ENCODE measurements around the gene TAL2. TPM values are rescaled to one million over a fixed set of nuclear protein-coding genes. Genes with fewer than 3 reads are reported as not detected.
"Not testable (repeated sequence)": the region's sequence is repeated elsewhere in the genome, so short reads cannot be mapped to it uniquely, and the experiment has no call there.

Gene TAL2
- total RNA-seq, 1 experiment from 2014 or later, result not detected

- DNase-seq (ENCODE audit: low read depth), result no peak
Observed at GRCh38 chr9:105673850-105674387, 11.7 kb downstream of the TAL2 start.

- no peak for DNase-seq (ENCODE audit: low read depth)
Observed at GRCh38 chr9:105676351-105676923, 14.2 kb downstream of the TAL2 start.

GRCh38 chr9:105678163-105678562 lies 15.9 kb downstream of the TAL2 start:
- no peak for DNase-seq (ENCODE audit: low read depth)

DNA sequence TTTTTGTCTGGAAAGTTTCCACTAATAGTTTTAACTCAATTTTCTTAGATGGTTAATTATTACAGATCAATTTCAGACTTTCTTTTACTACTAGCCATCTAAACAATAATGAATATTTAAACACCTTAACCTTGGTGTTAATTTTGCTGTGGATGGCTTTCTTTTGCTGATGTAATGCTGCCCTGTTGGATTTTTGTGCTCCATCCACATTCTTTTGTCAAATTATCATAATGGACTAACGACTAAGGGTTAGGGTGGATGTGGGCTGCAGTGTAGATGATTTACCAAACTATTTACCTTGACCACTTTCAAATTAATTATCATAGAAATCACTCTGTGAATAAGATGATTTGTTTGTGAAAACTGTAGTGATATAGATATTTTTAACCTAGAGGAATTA lies 16.5 kb downstream of the TAL2 start:
- DNase-seq (ENCODE audit: low read depth), result no peak

DNA sequence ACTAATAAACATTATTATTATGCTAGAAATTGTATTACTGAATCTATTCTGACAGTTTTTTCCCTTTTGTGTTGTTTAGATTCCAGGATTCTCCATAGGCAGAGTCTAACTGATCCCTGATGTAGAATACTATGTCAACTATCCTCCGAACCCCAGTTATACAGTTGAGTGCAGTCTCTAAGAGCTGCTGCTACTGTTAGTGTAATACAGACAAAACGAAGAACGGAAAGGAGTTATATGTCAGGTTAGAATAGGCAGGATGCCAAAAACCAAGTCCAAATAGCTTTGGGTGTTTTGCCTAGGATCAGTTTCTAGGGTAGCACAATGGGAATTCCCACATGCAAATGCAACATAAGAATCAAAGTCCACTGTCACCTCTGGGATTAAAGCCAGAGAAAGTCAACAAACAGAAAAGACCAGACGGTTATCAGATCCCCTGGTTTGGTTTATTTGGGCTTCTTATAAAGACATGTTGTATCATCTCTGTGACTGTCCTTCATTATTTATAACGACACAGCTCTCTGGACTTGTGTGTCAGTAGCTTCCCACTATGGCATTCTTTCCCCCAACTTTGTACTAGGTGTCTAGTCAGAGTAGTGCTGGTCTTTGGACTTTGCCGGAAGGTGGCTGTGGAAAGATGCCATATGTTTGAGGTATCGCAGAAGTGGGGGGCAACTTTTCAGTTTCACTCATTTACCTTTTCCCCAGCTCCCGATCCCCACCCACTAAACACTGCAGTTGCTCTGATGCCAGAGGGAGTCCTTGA lies 17.2 kb downstream of the TAL2 start:
- no peak for DNase-seq (ENCODE audit: low read depth)

DNA sequence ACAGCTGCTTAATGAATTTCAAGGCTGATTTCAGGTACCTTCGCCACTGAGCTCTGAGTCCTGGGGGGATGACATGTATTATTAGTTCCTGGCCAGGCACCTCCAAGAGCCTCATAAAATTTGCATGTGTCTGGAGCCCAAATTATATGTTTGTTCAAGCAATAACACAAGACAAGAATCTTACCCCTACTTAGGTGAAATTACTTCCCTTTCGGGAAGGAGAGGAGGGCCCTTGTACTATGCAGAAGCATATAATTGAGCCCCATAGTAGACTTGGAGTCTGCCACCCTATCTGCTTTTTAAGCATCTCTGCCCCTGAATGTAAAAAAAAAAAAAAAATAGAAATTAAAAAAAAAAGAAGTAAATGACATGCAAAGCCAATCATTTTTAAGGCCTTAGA lies 19.1 kb downstream of the TAL2 start:
- no peak for DNase-seq (ENCODE audit: low read depth)

DNA sequence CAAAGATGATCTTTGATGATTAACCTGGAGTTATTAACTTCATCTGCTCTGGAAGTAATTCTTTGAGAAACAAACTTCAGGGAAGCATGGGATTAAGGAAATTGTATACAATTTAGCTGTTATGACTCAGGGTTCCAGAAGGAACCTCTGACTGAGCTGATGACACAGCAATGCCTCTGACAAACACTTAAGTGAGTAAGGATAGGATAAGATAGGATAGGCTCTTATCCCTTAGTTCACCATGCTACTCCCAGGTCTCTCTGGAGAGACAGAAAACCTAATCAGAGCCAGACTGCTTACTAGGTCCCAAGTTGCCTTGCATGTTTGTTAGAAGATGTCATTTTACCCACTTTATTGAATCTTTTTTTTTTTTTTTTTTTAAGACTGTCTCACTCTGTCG lies 19.5 kb downstream of the TAL2 start:
- peak; percentile 55 for DNase-seq (ENCODE audit: low read depth)

DNA sequence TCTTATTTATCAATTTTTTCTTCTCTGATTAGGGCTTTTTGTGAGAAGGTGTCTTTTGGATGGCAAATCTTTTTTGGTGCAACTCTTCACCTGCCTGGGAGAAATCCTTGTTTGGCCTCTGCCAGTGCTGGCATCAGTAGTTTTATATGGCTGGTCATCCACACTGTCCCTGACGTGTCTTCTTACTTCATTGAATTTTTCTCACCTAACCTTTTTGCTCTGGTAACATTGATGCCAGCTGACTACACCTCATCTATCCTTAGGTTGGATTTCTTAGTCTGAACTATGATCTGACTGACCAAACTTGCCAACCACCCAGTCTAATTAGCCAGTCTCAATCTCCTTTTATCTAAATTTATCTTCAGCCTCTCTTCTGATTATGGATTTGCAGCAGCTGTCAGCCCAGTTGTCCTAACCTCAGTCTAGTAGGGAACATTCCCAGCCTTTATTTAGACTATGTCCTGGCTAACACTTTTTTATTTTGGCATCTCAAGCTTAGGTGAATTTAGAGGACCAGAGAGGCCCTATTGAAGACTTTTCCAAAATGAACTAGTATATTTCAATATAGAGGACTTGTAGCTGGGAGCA lies 21.5 kb downstream of the TAL2 start:
- peak; percentile 25 for DNase-seq (ENCODE audit: low read depth)

- no peak for DNase-seq (ENCODE audit: low read depth)
Observed at GRCh38 chr9:105686936-105687335, 24.7 kb downstream of the TAL2 start.

DNA sequence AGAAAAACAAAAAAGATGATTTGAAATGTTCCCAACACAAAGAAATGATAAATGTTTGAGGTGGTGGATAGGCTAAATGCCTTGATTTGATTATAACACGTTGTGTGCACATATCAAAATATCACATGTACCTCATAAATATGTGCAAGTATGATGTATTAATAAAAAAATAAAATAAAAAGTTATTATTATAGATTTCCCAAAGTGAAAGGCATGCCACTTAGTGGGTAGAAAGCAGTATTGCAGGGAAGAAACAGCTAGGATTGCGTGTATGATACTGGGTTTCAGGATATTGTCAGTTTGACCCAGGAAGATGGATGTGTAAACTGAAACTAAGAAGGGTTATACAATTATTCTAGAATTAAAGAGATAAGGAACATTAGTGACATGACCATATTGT lies 28.5 kb downstream of the TAL2 start:
- peak; percentile 34 for DNase-seq (ENCODE audit: low read depth)

GRCh38 chr9:105693435-105694189 lies 31.4 kb downstream of the TAL2 start:
- no peak for DNase-seq (ENCODE audit: low read depth)

DNA sequence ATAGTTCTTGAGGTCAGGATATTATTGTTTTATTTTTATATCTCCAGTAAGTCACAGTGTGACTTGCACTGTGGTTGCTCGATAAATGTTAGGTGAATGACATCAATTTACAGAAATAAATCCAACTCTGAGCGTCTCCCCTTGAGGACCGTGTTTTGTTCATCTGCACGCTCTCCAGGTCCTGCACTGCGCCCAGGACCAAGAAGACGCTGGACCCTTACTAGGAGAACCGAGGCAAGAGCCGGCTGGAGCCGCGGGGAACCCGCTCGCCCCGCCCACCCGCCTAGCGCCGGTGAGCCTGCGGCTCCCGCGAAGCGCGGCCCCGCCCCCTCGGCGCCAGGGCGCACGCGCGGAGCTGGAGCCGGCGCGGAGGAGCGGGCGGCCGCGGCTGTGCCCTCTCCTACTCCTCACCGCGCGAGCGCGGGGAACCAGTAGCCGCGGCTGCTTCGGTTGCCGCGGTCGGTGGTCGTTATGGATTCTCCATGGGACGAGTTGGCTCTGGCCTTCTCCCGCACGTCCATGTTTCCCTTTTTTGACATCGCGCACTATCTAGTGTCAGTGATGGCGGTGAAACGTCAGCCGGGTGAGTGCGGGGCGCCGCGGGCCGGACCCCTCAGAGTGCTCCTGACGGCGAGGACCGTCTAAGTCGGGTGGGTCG lies 32.1 kb downstream of the TAL2 start, which contains the start of gene TMEM38B:
TSS of gene TMEM38B (plus strand) at position 352 of the 658 bp plus-strand sequence. CDS start at position 472, 120 bp downstream.
- DNase-seq (ENCODE audit: low read depth), result peak; percentile 56

GRCh38 chr9:105694848-105695581 lies 32.8 kb downstream of the TAL2 start:
- peak; percentile 55 for DNase-seq (ENCODE audit: low read depth)

GRCh38 chr9:105696219-105696793 lies 34.0 kb downstream of the TAL2 start:
- no peak for DNase-seq (ENCODE audit: low read depth)

- DNase-seq (ENCODE audit: low read depth), result peak; percentile 15
Observed at GRCh38 chr9:105697871-105698270, 35.6 kb downstream of the TAL2 start.

GRCh38 chr9:105698348-105698870 lies 36.2 kb downstream of the TAL2 start:
- no peak for DNase-seq (ENCODE audit: low read depth)

GRCh38 chr9:105700668-105701067 lies 38.4 kb downstream of the TAL2 start:
- DNase-seq (ENCODE audit: low read depth), result no peak

GRCh38 chr9:105701145-105701544 lies 38.9 kb downstream of the TAL2 start:
- DNase-seq (ENCODE audit: low read depth), result no peak

DNA sequence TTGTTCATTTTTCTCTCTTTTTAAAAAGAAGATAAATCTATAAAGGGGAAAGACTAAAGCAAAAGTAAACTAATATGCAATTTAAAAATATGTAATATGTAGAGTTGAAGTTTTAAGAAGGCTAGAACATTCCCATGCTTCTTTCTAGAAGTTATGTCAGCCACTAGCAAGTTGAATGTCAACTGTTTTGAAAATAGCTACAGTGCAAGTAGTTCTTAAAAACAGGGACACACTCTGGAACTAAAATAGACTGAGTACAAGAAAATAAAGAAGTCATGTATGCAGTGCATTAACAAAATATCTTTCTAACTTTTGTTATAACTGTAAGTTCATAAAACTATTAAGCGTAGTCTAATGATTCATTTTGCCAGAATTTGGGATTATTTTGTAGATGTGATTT lies 40.0 kb downstream of the TAL2 start:
- DNase-seq (ENCODE audit: low read depth), result no peak

DNA sequence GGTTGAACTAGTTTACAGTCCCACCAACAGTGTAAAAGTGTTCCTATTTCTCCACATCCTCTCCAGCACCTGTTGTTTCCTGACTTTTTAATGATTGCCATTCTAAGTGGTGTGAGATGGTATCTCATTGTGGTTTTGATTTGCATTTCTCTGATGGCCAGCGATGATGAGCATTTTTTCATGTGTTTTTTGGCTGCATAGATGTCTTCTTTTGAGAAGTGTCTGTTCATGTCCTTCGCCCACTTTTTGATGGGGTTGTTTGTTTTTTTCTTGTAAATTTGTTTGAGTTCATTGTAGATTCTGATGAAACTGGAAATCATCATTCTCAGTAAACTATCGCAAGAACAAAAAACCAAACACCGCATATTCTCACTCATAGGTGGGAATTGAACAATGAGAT lies 41.4 kb downstream of the TAL2 start:
- DNase-seq (ENCODE audit: low read depth), result not testable (repeated sequence)
